Measurements from ENCODE around the gene NGF.

NGF gene

DNA sequence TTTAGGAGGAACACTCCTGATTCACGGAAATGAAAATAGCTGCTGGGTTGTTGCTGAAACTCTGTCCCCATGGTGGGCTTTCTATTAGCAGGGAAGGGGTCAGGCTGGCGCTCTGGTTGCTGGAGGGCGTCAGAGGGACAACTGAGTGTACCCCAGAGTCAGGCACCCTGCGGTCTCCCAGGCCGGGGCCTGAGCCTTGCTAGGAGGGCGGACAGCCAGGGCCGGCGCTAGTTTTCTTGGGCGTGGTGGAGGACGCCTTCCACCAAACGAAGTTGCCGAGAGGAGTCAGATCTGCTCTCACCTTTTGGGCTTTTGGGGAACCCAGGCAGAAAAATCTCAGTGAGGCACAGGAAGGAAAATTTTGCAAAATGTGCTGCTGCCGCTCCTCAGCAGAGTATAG is 54.8 kb downstream of the NGF start:
- DNase-seq (ENCODE audit: low read depth in 1 of 2, low spot score in 1 of 2): no peak
- in situ Hi-C loops (cut with HindIII; ENCODE audit: low pct_unique_long_range_greater_than_20kb, low sequenced_read_pairs): no loop called here
- TF ChIP-seq JUND (IDR thresholded peaks at IDR 0.05; ENCODE audit: low read depth): no peak

DNA sequence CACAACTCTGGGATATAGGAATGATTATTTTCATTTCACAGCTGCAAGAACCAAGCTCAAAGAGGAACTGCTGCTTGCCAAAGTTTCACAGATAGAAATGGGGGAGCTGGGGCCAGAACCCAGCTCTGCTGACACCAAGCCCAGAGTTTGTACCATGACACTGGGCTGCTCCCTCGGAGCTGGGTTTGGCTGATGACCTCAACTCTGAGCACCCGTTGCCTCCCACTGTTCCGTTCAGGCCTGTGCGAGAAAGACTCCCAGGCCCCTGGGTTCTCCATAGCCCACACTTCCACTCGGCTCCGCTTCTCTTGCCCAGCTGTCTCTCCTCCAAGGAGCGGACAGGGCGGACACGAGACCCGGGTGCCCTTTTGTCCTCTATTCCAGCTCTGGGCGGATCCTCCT is 55.2 kb downstream of the NGF start:
- TF ChIP-seq JUND (IDR thresholded peaks at IDR 0.05; ENCODE audit: low read depth): no peak
- DNase-seq (ENCODE audit: low read depth in 1 of 2, low spot score in 1 of 2): no peak
- in situ Hi-C loops (cut with HindIII; ENCODE audit: low pct_unique_long_range_greater_than_20kb, low sequenced_read_pairs): no loop called here

DNA sequence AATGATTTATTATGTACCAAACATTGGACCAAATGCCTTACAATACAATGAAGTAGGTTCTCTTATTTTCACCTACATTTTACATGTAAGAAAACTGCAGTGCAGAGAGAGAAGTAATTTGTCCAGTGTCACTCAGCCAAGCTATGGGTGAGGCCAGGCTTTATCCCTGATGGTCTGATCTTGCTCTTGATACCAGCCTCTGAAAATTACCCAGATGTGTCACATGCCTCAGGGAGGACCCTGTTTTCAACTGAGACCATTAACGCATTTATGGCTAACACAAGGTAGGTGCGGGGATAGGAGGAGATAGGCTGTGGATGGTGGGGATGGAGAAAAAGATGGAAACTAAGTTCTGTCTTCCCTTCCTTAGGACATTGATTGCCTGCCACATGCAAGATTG is 56.9 kb downstream of the NGF start:
- no peak for TF ChIP-seq JUND (IDR thresholded peaks at IDR 0.05; ENCODE audit: low read depth)
- DNase-seq (ENCODE audit: low read depth in 1 of 2, low spot score in 1 of 2): no peak
- in situ Hi-C loops (cut with HindIII; ENCODE audit: low pct_unique_long_range_greater_than_20kb, low sequenced_read_pairs): no loop called here

DNA sequence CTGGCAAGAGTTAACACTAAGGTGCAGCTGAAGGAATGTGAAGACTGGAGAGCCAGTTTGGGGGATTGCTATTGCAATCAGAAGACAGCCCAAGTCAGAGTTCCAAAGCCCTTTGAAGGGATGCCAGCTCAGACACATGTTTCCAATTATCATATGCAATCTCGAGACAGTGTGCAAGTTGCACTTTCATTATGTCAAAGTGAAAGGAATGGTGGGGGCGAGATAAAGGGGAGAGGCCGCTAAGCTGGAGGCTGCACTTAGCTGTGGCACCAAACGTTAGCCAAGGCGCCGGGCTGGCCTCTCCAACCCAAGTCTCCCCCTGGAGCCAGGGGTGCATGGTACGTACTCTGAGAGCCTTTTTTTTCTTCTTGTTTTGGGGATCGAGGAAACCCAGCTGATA is 58.0 kb downstream of the NGF start:
- DNase-seq (ENCODE audit: low read depth in 1 of 2, low spot score in 1 of 2): no peak
- no peak for TF ChIP-seq JUND (IDR thresholded peaks at IDR 0.05; ENCODE audit: low read depth)
- in situ Hi-C loops (cut with HindIII; ENCODE audit: low pct_unique_long_range_greater_than_20kb, low sequenced_read_pairs): no loop called here

DNA sequence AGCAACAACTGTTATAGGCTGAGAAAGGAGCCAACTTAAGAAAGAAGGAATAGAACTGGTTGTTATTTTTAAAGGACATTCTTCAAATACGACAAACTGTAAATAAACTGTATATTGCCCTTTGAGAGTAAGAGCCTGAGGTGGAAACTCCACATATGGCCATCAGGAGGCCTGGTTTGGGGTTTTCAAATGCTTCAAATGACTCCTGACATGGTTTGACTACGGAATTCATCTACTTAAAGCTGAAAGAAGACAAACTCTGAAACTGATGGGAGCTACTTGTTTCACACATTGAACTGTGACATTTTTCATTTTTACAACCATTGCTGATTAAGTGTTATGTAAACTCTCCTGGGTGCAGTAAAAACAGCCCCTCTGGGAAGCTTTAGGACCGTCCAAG is 59.8 kb downstream of the NGF start:
- in situ Hi-C loops (cut with HindIII; ENCODE audit: low pct_unique_long_range_greater_than_20kb, low sequenced_read_pairs): no loop called here

DNA sequence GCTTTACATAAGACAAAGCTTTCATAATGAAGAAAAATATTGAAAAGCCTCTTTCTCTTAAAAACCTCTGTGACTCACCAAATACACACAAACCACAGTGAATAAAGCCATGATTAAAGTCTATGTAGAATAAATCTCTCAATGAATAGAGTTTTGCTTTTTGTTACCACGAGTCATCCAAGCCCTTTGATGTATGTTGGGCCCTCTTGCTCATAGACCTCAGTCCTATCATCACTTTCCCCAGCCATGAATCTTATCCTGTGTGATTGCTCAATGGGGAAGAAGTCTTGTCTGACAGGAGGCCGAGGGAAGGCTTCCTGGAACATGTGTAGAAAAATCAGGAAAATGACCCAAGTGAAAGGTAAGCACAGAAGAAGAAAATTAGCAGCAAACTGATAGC is 60.8 kb downstream of the NGF start:
- DNase-seq (ENCODE audit: low read depth in 1 of 2, low spot score in 1 of 2): no peak
- in situ Hi-C loops (cut with HindIII; ENCODE audit: low pct_unique_long_range_greater_than_20kb, low sequenced_read_pairs): no loop called here
- TF ChIP-seq JUND (IDR thresholded peaks at IDR 0.05; ENCODE audit: low read depth): no peak

More for the DNA sequence above, 59.8 kb downstream of the NGF start:
- no peak for DNase-seq (ENCODE audit: low read depth in 1 of 2, low spot score in 1 of 2)
- TF ChIP-seq JUND (IDR thresholded peaks at IDR 0.05; ENCODE audit: low read depth): no peak

DNA sequence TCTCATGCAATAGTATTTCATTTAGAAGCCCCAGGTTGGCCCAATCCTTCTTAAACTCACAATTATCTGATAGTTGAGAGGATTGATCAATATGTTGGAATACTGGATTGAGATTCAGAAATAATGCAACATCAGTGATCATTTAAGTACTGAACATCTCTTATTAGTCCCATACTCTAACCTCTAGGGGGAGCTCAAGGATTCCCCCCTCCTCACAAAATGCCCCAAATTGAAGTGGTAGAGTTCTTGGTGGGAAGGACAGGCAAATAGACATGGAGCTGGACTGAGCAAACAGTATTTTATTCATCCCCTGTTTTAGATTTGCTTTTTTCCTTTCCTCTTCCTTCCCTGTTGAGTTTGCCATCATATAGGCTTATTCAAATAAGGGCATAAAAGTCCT is 62.8 kb downstream of the NGF start:
- DNase-seq (ENCODE audit: low read depth in 1 of 2, low spot score in 1 of 2): peak in 1 of 2 experiments; percentile 15
- in situ Hi-C loops (cut with HindIII; ENCODE audit: low pct_unique_long_range_greater_than_20kb, low sequenced_read_pairs): no loop called here
- no peak for TF ChIP-seq JUND (IDR thresholded peaks at IDR 0.05; ENCODE audit: low read depth)

DNA sequence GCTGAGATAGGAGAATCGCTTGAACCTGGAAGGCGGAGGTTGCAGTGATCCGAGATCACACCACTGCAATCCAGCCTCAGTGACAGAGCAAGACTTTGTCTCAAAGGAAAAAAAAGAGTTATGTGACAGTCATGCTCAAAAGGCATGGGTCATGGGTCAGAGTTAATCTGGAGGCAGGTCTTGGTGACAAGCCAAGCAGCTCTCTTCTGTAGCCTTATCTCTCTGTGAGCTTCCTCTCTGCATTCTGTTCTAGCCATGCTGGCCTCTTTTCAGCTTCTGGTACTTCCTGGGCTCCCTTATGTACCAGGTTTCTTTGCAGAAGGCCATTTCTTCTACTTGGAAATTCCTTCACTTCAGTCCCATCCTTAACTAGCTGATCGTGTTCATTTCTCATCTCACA is 63.6 kb downstream of the NGF start:
- TF ChIP-seq JUND (IDR thresholded peaks at IDR 0.05; ENCODE audit: low read depth): no peak
- DNase-seq (ENCODE audit: low read depth in 1 of 2, low spot score in 1 of 2): no peak
- in situ Hi-C loops (cut with HindIII; ENCODE audit: low pct_unique_long_range_greater_than_20kb, low sequenced_read_pairs): no loop called here

DNA sequence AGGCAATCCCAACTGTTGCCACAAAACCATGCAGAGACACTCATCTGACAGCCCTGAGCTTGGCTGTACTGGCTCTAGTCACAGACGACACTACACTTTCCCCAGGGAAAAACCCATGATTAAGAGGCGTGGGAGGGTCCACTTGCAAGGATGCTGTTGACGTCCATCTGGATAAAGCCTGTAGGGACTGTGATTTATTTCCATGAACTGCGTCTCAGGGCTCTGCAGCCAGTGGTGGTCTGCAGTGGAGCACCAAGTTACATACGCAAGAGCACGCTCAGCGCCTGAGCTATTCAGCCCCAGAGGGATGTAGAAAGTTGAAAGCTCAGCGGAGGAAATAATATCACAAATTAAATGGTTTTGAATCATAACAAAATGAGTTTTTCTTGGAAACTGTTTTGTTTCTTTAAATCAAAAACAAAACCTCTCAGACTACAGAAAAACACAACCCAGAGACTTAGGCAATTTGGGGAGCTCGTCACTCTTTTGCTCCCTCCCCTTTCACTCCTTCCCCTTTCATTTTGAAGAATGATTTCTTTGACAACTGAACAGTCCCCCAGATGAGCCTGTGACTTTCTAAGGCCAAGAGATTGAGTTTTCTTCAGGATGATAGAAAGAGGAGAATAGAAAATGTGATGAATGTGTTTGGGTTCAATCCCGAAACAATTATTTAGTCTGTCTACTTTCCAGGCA is 71.2 kb downstream of the NGF start:
- no peak for TF ChIP-seq JUND (IDR thresholded peaks at IDR 0.05; ENCODE audit: low read depth)
- in situ Hi-C loops (cut with HindIII; ENCODE audit: low pct_unique_long_range_greater_than_20kb, low sequenced_read_pairs): no loop called here
- no peak for DNase-seq (ENCODE audit: low read depth in 1 of 2, low spot score in 1 of 2)

DNA sequence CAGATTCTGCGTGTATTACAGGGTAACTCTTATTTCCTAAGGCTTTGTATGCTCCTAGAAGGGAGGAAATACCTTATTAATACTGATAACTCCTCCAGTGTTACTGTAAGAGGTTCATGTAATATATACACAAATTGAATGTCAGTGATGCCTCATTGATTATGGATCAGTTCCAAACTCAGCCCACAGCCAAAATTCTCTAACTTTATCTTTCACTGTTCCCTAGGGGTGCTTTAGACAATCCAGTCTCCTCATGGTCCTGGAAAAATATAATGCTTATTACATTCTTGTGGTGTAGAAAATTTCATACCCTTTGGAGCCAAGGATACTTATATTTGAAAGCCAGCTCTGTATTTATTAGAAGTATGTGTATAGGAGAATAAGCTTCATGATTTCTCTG is 73.0 kb downstream of the NGF start:
- DNase-seq (ENCODE audit: low read depth in 1 of 2, low spot score in 1 of 2): no peak

DNA sequence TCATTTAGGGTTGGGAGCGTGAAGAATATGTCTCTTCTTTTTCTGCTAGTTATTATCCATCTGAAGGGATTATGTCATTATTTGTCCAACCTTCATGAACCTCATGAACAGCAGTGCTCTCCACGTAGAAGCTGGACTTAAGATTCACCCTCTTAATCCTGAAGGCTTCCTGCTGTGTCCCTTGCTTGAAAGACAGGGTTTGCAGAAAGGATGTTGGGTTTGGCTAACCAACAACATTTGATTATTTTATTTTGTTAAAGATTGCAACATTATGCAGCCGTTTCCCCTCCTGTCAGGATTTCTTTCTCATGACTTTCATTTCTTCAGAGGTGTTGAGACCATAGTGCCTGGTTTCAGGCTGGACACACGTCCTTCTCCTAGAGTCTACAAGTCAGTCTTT is 75.2 kb downstream of the NGF start:
- in situ Hi-C loops (cut with HindIII; ENCODE audit: low pct_unique_long_range_greater_than_20kb, low sequenced_read_pairs): no loop called here
- no peak for DNase-seq (ENCODE audit: low read depth in 1 of 2, low spot score in 1 of 2)
- no peak for TF ChIP-seq JUND (IDR thresholded peaks at IDR 0.05; ENCODE audit: low read depth)

More for the DNA sequence above, 73.0 kb downstream of the NGF start:
- in situ Hi-C loops (cut with HindIII; ENCODE audit: low pct_unique_long_range_greater_than_20kb, low sequenced_read_pairs): no loop called here
- no peak for TF ChIP-seq JUND (IDR thresholded peaks at IDR 0.05; ENCODE audit: low read depth)

DNA sequence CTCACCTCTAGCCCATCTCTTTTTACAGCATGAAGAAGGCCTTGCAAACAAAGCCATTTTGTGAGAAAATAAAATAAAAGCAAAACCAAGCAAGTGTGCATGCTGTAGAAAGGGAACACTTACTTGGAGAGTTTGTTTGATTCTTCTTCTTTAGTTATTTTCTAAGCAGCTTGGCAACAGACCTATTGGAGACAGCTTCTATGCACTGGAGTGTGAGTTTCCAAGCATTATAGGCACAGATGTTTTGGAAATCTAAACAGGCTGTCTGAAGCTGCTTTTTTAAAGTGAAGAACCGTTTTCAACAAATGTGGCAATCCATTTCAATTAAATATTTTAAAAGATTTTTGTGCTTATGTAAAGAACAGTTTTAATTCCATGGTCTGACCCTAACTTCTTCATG is 76.6 kb downstream of the NGF start:
- DNase-seq (ENCODE audit: low read depth in 1 of 2, low spot score in 1 of 2): no peak
- no peak for TF ChIP-seq JUND (IDR thresholded peaks at IDR 0.05; ENCODE audit: low read depth)
- in situ Hi-C loops (cut with HindIII; ENCODE audit: low pct_unique_long_range_greater_than_20kb, low sequenced_read_pairs): no loop called here

DNA sequence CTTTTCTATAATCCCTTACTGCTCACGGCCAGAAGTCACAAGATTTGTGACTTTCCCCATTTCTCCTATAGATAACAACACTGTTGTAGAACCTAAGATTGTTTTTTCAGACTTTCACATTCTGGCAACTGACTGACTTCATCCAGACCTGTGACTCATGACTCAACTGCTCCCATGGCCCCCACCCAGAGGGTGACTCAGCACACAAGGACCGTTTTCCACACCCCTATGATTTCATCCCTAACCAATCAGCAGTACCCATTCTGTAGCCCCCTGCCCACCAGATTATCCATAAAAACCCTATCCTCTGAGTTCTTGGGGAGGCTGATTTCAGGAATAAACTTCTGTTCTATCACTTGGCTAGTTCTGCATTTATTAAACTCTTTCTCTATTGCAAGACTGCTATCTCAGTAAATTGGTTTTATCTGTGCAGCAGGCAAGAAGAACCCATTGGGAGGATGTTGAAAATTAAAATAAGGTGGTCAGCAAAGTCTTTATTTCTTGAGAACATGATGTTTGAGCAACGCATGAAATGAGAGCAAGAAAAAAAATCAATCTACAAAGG is 79.7 kb downstream of the NGF start:
- no peak for TF ChIP-seq JUND (IDR thresholded peaks at IDR 0.05; ENCODE audit: low read depth)
- in situ Hi-C loops (cut with HindIII; ENCODE audit: low pct_unique_long_range_greater_than_20kb, low sequenced_read_pairs): no loop called here
- no peak for DNase-seq (ENCODE audit: low read depth in 1 of 2, low spot score in 1 of 2)

DNA sequence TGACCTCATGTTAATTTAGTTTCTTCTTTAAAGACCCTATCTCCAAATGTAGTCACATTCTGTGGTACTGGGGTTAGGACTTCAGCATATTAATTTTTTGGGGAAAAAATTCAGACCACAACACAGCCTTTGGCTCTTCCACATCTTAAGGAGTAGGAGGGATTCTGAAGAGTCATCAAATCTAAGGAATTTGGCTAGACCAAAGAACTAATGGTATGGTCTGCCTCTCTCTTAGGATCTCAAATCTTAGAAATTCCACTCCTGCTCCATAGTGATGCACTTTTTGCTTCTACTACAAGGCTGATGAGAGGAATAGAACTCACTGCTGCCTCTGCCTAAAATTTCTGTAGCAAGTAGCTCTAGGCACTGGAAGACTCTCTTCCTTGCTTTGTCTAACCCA is 80.5 kb downstream of the NGF start:
- no peak for DNase-seq (ENCODE audit: low read depth in 1 of 2, low spot score in 1 of 2)
- TF ChIP-seq JUND (IDR thresholded peaks at IDR 0.05; ENCODE audit: low read depth): no peak
- in situ Hi-C loops (cut with HindIII; ENCODE audit: low pct_unique_long_range_greater_than_20kb, low sequenced_read_pairs): no loop called here
